ENCODE results near the gene PROK2.

PROK2 gene

DNA sequence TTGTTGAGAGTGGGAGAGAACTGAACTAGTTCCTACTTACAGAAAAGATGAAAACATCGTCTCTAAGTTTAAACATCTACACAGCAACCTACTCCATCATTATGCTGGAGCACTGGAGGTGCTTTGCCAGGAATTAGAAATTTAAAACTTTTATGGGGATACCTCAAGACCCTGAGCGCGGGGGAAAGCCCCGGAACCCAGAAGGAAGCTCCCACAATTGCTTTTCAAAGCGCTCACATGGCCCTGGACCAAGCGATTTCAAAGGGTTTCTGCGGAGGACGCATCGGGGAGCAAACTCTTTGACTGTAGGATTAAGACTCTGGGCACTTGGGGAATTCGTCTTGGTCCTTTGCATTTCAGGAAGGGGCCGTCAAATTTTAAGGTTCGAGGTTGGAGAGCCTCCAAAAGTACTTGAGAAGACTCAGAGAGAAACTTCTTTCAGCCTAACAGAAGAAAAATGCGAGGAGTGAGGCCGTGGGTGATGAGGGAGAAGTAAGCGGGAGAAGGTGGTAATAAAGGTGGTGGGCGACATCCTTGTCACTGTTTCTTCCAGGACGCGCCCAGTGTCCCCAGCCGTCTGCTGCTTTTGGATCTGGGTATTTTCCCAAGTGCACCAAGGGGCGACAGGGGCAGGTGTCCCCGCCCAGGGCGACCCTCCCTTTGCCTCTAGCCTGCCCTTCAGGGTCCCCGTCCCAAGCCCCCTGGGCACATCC is 591 bp downstream of the PROK2 start:
- H3K27me3 ChIP-seq (ENCODE audit: control insufficient read depth, insufficient read depth, low read length): peaks cover 60% of the 10 kb centered on the region
- no peaks in the 10 kb centered on the region for H3K36me3 ChIP-seq (ENCODE audit: control insufficient read depth, insufficient read depth, low read length)
- no peak overlapping the region for H3K9ac ChIP-seq (ENCODE audit: low read length)
- peaks cover 5% of the 10 kb centered on the region for H3K4me1 ChIP-seq (ENCODE audit: control insufficient read depth, insufficient read depth, low read length)
- no peak overlapping the region for H3K4me3 ChIP-seq (ENCODE audit: low read length)
- H3K9me3 ChIP-seq (ENCODE audit: control insufficient read depth, low read length): no peaks in the 10 kb centered on the region

GRCh38 chr3:71783152-71783551 is 1.8 kb downstream of the PROK2 start:
- peaks cover 60% of the 10 kb centered on the region for H3K27me3 ChIP-seq (ENCODE audit: control insufficient read depth, insufficient read depth, low read length)
- no peaks in the 10 kb centered on the region for H3K36me3 ChIP-seq (ENCODE audit: control insufficient read depth, insufficient read depth, low read length)
- peaks cover 5% of the 10 kb centered on the region for H3K4me1 ChIP-seq (ENCODE audit: control insufficient read depth, insufficient read depth, low read length)
- no peak overlapping the region for H3K9ac ChIP-seq (ENCODE audit: low read length)
- H3K9me3 ChIP-seq (ENCODE audit: control insufficient read depth, low read length): no peaks in the 10 kb centered on the region
- no peak overlapping the region for H3K4me3 ChIP-seq (ENCODE audit: low read length)

DNA sequence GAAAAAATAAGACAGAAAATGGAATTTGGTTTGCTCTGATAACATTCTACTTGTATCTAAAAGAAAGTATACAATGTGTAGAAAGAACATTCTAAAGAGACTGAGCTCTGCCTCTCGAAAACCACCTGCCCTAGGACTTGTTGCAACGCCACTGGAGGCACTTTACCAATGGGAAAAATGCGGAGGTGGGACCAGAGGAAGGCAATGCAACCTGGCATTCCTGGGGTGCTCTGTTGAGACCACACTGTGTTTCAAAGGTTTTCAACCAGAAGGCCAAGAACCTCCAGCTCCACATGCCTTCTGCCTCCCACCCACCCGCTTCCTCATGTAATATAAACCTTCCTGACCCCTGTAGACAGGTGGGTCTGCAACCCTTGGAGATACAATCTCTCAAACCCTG is 4.5 kb downstream of the PROK2 start:
- H3K27me3 ChIP-seq (ENCODE audit: control insufficient read depth, insufficient read depth, low read length): peaks cover 47% of the 10 kb centered on the region

DNA sequence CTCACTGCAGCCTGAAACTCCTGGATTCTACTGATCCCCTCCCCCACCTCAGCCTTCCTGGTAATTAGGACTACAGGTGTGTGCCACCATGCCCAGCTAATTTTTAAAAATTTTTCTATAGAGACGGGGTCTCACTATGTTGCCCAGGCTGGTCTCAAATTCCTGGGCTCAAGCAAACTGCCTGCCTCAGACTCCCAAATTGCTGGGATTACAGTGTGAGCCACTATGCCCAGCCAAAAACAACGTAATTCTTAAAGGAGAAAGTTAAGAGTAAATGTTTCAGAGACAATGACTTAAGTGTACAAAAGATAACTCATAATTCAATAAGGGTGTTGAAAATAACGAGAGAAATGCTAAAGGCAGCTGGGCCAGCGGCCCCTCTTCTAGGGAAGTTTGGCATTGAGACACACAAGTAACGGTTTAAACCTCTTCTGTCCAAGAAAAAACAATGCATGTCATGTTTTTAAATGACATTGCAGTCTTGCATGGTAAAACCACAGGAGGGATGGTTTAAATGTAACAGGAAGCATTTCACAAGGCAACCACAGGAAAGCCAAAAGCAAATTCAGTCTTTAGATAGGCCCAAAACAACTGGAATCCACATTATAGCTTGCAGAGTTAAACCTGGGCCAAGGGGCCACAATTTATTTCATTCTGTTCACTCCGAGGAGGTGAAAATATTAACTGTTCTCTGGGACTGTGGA is 5.1 kb downstream of the PROK2 start:
- peaks cover 4% of the 10 kb centered on the region for H3K4me1 ChIP-seq (ENCODE audit: control insufficient read depth, insufficient read depth, low read length)
- H3K27me3 ChIP-seq (ENCODE audit: control insufficient read depth, insufficient read depth, low read length): peaks cover 43% of the 10 kb centered on the region
- no peak overlapping the region for H3K9ac ChIP-seq (ENCODE audit: low read length)
- H3K36me3 ChIP-seq (ENCODE audit: control insufficient read depth, insufficient read depth, low read length): no peaks in the 10 kb centered on the region
- H3K9me3 ChIP-seq (ENCODE audit: control insufficient read depth, low read length): no peaks in the 10 kb centered on the region
- H3K4me3 ChIP-seq (ENCODE audit: low read length): no peak overlapping the region

More for the DNA sequence above, 4.5 kb downstream of the PROK2 start:
- Histone ChIP-seq H3K36me3 (ENCODE audit: control insufficient read depth, insufficient read depth, low read length) (no peaks in the 10 kb centered on the region), H3K4me1 (ENCODE audit: control insufficient read depth, insufficient read depth, low read length) (peaks cover 5% of the 10 kb centered on the region), H3K4me3 (ENCODE audit: low read length) (no peak overlapping the region), H3K9me3 (ENCODE audit: control insufficient read depth, low read length) (no peaks in the 10 kb centered on the region), H3K9ac (ENCODE audit: low read length) (no peak overlapping the region)

DNA sequence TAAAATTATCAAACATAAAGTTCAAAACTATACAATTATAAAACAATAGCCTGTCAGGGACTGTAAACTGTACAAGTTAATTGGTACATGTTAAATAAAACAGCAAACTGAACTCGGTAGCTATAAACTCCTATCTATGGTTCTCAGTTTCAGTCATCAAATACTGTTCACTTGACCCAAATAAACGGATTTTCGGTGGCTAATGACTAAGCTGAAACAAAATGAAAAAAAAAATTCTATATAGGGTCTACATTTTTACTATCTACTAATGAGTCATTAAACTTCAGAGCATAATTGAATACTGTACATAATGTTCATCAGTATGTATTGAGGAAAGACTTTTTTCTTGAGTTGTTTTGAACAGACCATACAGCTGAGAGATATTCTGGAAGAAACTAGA is 6.6 kb downstream of the PROK2 start:
- H3K9ac ChIP-seq (ENCODE audit: low read length): no peak overlapping the region
- H3K4me1 ChIP-seq (ENCODE audit: control insufficient read depth, insufficient read depth, low read length): no peaks in the 10 kb centered on the region
- no peaks in the 10 kb centered on the region for H3K9me3 ChIP-seq (ENCODE audit: control insufficient read depth, low read length)
- H3K4me3 ChIP-seq (ENCODE audit: low read length): no peak overlapping the region
- H3K27me3 ChIP-seq (ENCODE audit: control insufficient read depth, insufficient read depth, low read length): peaks cover 30% of the 10 kb centered on the region
- H3K36me3 ChIP-seq (ENCODE audit: control insufficient read depth, insufficient read depth, low read length): no peaks in the 10 kb centered on the region

DNA sequence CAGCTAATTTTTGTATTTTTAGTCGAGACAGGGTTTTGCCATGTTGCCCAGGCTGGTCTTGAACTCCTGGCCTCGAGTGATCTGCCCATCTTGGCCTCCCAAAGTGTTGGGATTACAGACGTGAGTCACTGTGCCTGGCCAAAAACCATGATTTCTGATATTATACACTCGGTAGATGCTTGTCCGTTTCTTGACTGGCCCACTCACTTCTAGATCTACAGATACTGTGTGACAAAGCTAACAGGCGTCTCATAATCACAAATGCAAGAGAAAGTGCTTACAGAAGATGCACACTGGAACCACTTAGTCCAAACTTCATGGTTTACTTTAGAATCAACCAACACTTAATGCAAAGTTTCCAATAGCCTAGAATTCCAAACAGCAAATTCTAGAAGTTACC is 8.4 kb downstream of the PROK2 start:
- peaks cover 14% of the 10 kb centered on the region for H3K27me3 ChIP-seq (ENCODE audit: control insufficient read depth, insufficient read depth, low read length)

DNA sequence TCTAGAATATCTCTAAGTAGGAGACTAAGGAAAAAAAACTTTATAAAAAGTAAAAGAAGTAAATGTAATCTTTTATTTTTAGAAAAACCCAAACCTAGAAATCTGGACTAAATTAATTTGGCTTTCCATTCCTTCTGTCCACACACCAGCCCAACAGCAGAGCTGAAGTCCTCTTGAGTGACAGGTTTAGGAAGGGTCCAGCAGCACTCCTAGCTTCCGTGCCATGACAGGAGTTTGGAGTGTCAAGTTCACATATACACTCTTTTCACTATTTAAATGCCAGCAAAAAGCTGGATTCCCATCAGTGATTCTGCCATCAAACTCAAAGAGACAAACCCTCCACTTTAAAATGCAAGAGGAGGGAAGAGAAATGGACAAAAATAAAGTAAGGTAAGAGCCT is 13.1 kb downstream of the PROK2 start:
- H3K27me3 ChIP-seq (ENCODE audit: control insufficient read depth, insufficient read depth, low read length): peaks cover 4% of the 10 kb centered on the region
- no peak overlapping the region for H3K9ac ChIP-seq (ENCODE audit: low read length)
- no peaks in the 10 kb centered on the region for H3K36me3 ChIP-seq (ENCODE audit: control insufficient read depth, insufficient read depth, low read length)
- H3K9me3 ChIP-seq (ENCODE audit: control insufficient read depth, low read length): no peaks in the 10 kb centered on the region
- no peak overlapping the region for H3K4me3 ChIP-seq (ENCODE audit: low read length)
- no peaks in the 10 kb centered on the region for H3K4me1 ChIP-seq (ENCODE audit: control insufficient read depth, insufficient read depth, low read length)

More for the DNA sequence above, 8.4 kb downstream of the PROK2 start:
- H3K36me3 ChIP-seq (ENCODE audit: control insufficient read depth, insufficient read depth, low read length): no peaks in the 10 kb centered on the region
- no peak overlapping the region for H3K9ac ChIP-seq (ENCODE audit: low read length)
- H3K4me3 ChIP-seq (ENCODE audit: low read length): no peak overlapping the region
- H3K9me3 ChIP-seq (ENCODE audit: control insufficient read depth, low read length): no peaks in the 10 kb centered on the region
- no peaks in the 10 kb centered on the region for H3K4me1 ChIP-seq (ENCODE audit: control insufficient read depth, insufficient read depth, low read length)

DNA sequence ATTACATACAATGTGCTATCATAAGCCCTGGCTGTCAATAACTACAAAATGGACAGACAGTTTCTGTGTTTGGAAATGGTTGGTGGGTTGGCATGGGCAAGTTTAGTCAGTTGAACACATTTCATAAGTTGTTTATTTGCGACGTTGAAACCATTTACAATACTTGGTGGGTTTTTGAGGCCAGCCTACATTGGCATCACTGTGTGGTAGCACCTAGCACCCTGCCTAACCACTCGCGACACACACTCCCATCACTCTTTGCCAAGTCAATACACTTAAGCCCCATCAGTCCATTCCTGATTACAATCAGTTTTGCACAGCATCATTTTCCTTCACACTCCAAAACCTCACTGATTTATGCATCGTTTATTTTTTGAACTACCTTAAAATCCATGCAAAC is 13.8 kb downstream of the PROK2 start:
- no peaks in the 10 kb centered on the region for H3K36me3 ChIP-seq (ENCODE audit: control insufficient read depth, insufficient read depth, low read length)
- no peak overlapping the region for H3K9ac ChIP-seq (ENCODE audit: low read length)
- H3K27me3 ChIP-seq (ENCODE audit: control insufficient read depth, insufficient read depth, low read length): peaks cover 4% of the 10 kb centered on the region

GRCh38 chr3:71763426-71763825 is 21.5 kb downstream of the PROK2 start:
- Histone ChIP-seq H3K9me3 (ENCODE audit: control insufficient read depth, low read length) (no peaks in the 10 kb centered on the region), H3K9ac (ENCODE audit: low read length) (no peak overlapping the region), H3K27me3 (ENCODE audit: control insufficient read depth, insufficient read depth, low read length) (peaks cover 3% of the 10 kb centered on the region), H3K4me1 (ENCODE audit: control insufficient read depth, insufficient read depth, low read length) (no peaks in the 10 kb centered on the region), H3K36me3 (ENCODE audit: control insufficient read depth, insufficient read depth, low read length) (no peaks in the 10 kb centered on the region), H3K4me3 (ENCODE audit: low read length) (no peak overlapping the region)

More for the DNA sequence above, 13.8 kb downstream of the PROK2 start:
- H3K9me3 ChIP-seq (ENCODE audit: control insufficient read depth, low read length): no peaks in the 10 kb centered on the region
- H3K4me3 ChIP-seq (ENCODE audit: low read length): no peak overlapping the region
- H3K4me1 ChIP-seq (ENCODE audit: control insufficient read depth, insufficient read depth, low read length): no peaks in the 10 kb centered on the region

DNA sequence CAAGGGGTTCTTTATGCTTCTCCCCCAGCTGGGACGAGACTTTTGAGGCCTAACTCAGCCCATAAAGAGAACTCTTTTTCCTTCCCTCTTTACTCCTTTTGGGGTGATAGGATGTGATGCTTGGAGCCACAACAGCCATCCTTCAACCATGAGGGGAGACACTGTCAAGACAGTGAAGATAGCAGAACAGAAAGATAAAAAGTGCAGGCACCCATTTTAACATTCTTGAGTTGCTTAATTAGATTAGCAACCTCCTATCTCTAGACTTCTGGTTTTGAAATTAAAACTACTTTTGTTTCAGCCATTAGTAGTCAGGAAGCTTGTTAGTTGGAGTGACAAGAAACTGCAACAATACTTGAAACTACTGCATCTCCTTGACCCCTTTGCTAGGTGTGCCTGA is 24.8 kb downstream of the PROK2 start:
- Histone ChIP-seq H3K36me3 (ENCODE audit: control insufficient read depth, insufficient read depth, low read length) (no peaks in the 10 kb centered on the region), H3K9ac (ENCODE audit: low read length) (no peak overlapping the region), H3K27me3 (ENCODE audit: control insufficient read depth, insufficient read depth, low read length) (peaks cover 6% of the 10 kb centered on the region), H3K4me3 (ENCODE audit: low read length) (no peak overlapping the region), H3K9me3 (ENCODE audit: control insufficient read depth, low read length) (no peaks in the 10 kb centered on the region), H3K4me1 (ENCODE audit: control insufficient read depth, insufficient read depth, low read length) (no peaks in the 10 kb centered on the region)

DNA sequence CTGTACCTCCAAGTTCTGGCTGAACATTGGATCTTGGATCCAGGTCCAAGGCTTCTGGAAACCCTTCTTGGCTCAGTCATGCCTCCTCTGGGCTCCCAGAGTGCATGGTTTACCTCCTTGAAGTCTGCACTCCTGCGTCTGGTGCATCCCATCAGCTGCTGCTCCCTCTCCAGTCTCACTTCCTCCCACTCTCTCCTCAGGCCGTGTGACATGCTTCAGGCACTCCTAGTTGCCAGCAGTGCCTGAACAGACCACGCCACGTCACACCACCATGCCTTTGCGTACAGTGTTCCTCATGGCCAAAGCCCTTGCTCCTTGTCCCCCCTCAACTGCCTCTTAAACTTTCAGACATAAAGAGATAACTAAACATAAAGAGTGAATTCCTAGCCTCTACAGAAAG is 25.5 kb downstream of the PROK2 start:
- Histone ChIP-seq H3K9me3 (ENCODE audit: control insufficient read depth, low read length) (no peaks in the 10 kb centered on the region), H3K27me3 (ENCODE audit: control insufficient read depth, insufficient read depth, low read length) (peaks cover 9% of the 10 kb centered on the region), H3K9ac (ENCODE audit: low read length) (no peak overlapping the region), H3K4me3 (ENCODE audit: low read length) (no peak overlapping the region), H3K36me3 (ENCODE audit: control insufficient read depth, insufficient read depth, low read length) (no peaks in the 10 kb centered on the region), H3K4me1 (ENCODE audit: control insufficient read depth, insufficient read depth, low read length) (no peaks in the 10 kb centered on the region)

GRCh38 chr3:71758091-71758490 is 26.9 kb downstream of the PROK2 start:
- Histone ChIP-seq H3K36me3 (ENCODE audit: control insufficient read depth, insufficient read depth, low read length) (no peaks in the 10 kb centered on the region), H3K9me3 (ENCODE audit: control insufficient read depth, low read length) (no peaks in the 10 kb centered on the region), H3K27me3 (ENCODE audit: control insufficient read depth, insufficient read depth, low read length) (peaks cover 11% of the 10 kb centered on the region)

More at GRCh38 chr3:71758091-71758490, 26.9 kb downstream of the PROK2 start:
- H3K4me3 ChIP-seq (ENCODE audit: low read length): no peak overlapping the region
- H3K4me1 ChIP-seq (ENCODE audit: control insufficient read depth, insufficient read depth, low read length): no peaks in the 10 kb centered on the region
- H3K9ac ChIP-seq (ENCODE audit: low read length): no peak overlapping the region

Data from mucosa of stomach (tissue), 1 donor.